C4-2B (cell line): ENCODE data around the gene LITAF.
"Not testable (repeated sequence)": the region's sequence is repeated elsewhere in the genome, so short reads cannot be mapped to it uniquely, and the experiment has no call there.

Experiments
- H3K27ac ChIP-seq: fragments of 450-650 bp; 2 replicates; pipeline ENCODE4 v1.5.1; 2017
- ZFX ChIP-seq: fragments of 450-650 bp; IDR thresholded peaks from 2 replicates; pipeline ENCODE4 v1.6.1; 2017
- TF ChIP-seq, protein P1 (sequence below): fragments of 450-650 bp; conservative IDR thresholded peaks from 2 replicates; pipeline ENCODE4 v1.5.1; 2017; ENCODE audit warnings: mild to moderate bottlenecking

Gene LITAF

DNA sequence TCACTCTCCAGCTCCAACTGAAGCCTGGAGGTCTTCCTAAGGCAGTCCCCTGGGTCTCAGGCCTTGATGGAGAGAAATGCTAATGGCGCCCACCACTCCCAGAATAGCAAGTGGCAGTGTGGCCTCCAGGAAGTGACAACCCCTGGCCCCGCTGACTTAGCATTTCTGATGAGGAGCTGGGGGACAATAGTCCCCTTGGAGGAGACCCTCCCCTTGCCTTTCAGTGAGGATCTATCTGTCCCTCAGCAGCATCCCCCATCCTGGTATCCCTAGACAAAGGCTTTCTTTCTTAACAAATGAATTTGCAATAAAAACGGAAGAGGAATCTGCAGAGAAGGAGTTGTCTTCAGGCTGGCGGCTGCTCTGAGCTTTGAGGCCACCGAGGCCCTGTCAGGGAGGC is 68.8 kb downstream of the LITAF start:
- TF ChIP-seq, protein P1, sequence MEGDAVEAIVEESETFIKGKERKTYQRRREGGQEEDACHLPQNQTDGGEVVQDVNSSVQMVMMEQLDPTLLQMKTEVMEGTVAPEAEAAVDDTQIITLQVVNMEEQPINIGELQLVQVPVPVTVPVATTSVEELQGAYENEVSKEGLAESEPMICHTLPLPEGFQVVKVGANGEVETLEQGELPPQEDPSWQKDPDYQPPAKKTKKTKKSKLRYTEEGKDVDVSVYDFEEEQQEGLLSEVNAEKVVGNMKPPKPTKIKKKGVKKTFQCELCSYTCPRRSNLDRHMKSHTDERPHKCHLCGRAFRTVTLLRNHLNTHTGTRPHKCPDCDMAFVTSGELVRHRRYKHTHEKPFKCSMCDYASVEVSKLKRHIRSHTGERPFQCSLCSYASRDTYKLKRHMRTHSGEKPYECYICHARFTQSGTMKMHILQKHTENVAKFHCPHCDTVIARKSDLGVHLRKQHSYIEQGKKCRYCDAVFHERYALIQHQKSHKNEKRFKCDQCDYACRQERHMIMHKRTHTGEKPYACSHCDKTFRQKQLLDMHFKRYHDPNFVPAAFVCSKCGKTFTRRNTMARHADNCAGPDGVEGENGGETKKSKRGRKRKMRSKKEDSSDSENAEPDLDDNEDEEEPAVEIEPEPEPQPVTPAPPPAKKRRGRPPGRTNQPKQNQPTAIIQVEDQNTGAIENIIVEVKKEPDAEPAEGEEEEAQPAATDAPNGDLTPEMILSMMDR, result no peak
- TF ChIP-seq ZFX, result no peak
- no peak overlapping the region for H3K27ac ChIP-seq

DNA sequence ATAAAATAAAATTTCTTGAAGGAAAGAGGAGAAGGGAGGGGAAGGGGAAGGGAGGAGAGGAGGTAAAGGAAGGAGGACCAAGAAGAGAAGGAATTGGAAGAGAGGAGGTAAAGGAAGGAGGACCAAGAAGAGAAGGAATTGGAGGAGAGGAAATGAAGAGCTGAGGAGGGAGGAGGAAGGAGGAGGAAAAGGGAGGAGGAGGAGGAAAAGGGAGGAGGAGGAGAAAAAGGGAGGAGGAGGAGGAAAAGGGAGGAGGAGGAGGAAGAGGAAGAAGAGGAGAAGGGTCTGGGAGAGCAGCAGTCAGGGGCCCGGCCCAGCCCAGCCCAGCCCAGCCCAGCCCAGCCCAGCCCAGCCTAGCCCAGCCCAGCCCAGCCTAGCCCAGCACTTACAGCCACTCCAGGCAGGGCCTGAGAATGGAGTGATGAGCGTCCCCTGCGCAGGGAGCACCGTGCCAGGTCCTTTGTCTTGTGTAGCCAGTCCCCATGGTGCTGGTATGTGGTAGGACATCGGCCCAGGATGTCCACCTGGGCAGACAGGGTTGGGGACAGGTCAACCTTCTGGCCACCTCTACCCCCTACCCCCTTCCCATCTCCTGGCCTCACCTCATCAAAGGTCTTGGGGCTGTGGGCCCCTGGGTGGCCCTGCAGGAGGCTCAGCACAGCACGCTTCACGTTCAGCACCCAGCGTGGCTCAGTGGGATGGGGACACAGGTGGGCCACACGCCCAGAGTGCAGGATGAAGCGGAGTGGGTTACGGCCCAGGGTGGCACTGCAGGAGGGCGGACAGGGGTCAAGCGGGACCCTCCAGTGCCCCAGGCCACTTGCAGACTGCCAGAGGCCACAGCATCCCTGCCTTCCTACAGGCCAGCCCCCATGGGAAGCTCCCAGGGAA is 70.9 kb downstream of the LITAF start:
- TF ChIP-seq, protein P1, result no peak
- no peak for TF ChIP-seq ZFX
- H3K27ac ChIP-seq, result no peak overlapping the region

DNA sequence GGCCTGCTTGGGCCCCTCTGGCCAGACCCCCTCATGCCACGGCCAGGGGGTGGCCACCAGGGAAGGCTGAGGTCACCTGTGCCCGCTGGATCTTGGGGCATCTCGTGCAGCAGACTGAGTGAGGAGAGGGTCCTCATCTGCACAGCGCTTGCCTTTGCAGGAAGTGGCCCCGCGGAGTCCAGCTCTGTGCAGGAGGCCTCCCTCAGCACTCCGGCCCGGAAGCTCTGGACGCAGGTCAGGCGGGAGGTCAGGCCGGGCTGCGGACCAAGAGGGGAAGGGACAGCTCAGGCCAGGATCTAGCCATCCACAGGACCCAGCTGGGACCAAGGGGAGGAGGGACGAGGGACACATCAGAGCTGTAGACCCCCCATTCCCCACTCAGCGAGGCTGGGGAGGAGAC is 72.4 kb downstream of the LITAF start:
- no peak for TF ChIP-seq ZFX
- TF ChIP-seq, protein P1, result no peak
- H3K27ac ChIP-seq, result no peak overlapping the region

DNA sequence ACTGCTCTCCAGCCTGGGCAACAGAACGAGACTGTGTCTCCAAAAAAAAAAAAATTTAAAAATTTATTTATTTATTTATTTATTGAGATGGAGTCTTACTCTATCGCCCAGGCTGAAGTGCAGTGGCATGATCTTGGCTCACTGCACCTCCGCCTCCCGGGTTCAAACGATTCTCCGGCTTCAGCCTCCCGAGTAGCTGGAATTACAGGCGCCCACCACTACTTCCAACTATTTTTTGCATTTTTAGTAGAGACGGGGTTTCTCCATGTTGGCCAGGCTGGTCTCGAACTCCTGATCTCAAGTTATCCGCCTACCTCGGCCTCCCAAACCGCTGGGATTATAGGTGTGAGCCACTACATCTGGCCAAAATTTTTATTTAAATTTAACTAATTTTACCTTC is 73.4 kb downstream of the LITAF start:
- H3K27ac ChIP-seq, result not testable (repeated sequence)

DNA sequence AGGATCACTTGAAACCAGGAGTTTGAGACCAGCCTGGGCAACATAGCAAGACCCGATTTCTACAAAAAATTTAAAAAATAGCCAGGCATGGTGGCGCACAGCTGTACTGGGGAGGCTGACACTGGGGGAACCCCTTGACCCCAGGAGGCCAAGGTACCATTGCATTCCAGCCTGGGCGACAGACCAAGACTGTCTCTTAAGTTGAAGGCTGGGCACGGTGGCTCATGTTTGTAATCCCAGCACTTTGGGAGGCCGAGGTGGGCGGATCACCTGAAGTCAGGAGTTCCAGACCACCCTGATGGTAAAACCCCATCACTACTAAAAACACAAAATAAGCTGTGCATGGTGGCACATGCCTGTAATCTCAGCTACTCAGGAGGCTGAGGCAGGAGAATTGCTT is 74.9 kb downstream of the LITAF start:
- no peak overlapping the region for H3K27ac ChIP-seq
- TF ChIP-seq ZFX, result no peak
- TF ChIP-seq, protein P1, result no peak

DNA sequence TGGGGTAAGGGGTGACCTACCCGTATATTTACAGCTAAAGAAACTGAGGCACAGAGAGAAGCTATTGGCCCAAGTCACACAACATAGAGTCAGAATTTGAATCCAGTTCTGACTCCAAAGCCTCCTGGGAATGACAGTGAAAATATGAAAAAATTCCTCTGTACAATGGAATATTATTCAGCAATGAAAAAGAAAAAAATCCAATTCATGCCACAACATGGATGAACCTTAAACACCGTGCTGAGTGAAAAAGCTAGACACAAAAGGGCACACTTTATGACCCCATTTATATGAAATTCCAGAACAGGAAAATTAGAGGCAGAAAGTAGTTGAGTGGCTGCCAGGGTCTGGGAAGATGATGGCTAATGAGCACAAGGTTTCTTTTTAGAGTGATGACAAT is 75.4 kb downstream of the LITAF start:
- no peak overlapping the region for H3K27ac ChIP-seq
- TF ChIP-seq, protein P1, result no peak
- TF ChIP-seq ZFX, result no peak

DNA sequence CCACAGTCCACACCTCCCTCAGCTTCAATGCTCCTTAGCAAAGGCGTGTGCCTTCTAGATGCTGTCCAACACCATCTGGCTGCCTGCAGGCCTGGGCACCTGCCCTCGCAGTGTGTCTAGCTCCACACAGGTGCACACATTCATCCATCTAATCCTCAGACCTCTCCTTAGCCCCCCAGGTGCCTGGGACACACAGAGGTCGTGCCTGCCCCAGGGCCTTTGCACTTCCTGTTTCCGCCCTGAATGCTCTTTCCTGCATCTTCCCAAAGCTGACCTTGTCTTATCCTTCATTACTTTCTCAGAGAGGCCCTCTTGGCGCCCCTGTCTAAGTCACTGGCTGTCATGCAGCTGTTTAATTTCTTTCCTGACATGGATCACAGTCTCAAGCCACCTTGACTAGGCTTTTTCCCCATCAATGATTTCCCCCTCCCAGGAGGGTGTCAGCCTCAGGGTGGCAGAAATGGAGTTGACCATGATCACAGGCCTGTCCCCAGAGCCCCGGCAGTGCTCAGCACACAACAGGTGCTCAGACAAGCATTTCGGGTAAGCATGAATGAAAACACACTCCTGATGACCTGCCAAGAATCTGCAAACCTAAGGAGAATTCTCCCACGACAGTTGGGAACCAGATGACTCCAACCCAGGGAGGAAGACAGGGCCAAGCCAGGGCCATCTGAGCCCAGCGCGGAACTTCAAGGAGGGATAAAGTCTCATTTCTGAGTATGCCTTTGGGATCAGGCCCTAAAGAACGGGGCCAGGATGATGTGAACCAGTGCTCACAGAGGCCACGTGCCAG is 76.3 kb downstream of the LITAF start:
- H3K27ac ChIP-seq, result no peak overlapping the region
- TF ChIP-seq ZFX, result no peak

DNA sequence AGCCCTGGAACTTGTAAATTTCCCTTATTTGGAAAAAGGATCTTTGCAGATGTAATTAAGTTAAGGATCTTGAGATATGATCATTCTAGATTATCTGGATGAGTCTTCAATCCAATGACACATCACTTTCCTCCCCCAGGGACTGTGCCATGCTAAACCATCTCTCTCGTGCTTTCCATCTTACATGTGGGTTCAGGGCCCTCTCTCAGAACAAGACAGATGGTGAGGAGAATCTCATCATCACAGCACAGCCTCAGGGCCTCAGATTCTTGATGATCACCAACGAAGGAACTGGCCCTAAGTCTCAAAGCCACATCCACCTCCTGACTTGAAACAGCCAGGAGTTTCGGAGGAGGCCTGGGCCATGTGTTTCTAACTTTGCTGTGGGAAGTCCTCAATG is 78.7 kb downstream of the LITAF start:
- no peak overlapping the region for H3K27ac ChIP-seq
- no peak for TF ChIP-seq ZFX
- TF ChIP-seq, protein P1, result no peak
